HepG2 (cell line): Measurements from ENCODE around the gene LDLRAD4.

ENCODE experiments used
- CTCF ChIP-seq: sonication (generic); formaldehyde crosslinking; IDR thresholded peaks from 2 replicates; pipeline ENCODE4 v1.5.0; 2020; ENCODE audit warnings: mild to moderate bottlenecking, missing genetic modification reagents, moderate library complexity
- GATAD2A ChIP-seq: IDR thresholded peaks from 2 replicates; pipeline ENCODE4 v1.6.1; 2016
- GMEB1 ChIP-seq: sonication (generic); formaldehyde crosslinking; IDR thresholded peaks from 2 replicates; pipeline ENCODE4 v1.5.1; 2020; ENCODE audit warnings: missing genetic modification reagents, mild to moderate bottlenecking, borderline replicate concordance
- JUND ChIP-seq: sonication (generic); formaldehyde crosslinking; IDR thresholded peaks from 2 replicates; pipeline ENCODE4 v1.8.0; 2022; ENCODE audit warnings: mild to moderate bottlenecking, missing genetic modification reagents
- POLR2G ChIP-seq: fragments of 200-400 bp; formaldehyde crosslinking; IDR thresholded peaks from 2 replicates; pipeline ENCODE4 v1.6.1; 2018; ENCODE audit warnings: mild to moderate bottlenecking, low read depth, low read length, moderate library complexity
- TBX3 ChIP-seq: fragments of 450-650 bp; IDR thresholded peaks from 2 replicates; pipeline ENCODE4 v1.6.1; 2017; ENCODE audit warnings: antibody characterized with exemption, mild to moderate bottlenecking, inconsistent platforms, borderline replicate concordance
- ZBTB34 ChIP-seq: sonication (generic); formaldehyde crosslinking; IDR thresholded peaks from 2 replicates; pipeline ENCODE4 v1.8.0; 2022; ENCODE audit warnings: mild to moderate bottlenecking, missing genetic modification reagents
- ZBTB43 ChIP-seq: sonication (generic); formaldehyde crosslinking; conservative IDR thresholded peaks from 2 replicates; pipeline ENCODE4 v1.4.0; 2020; ENCODE audit warnings: missing genetic modification reagents
- ZNF18 ChIP-seq: sonication (generic); formaldehyde crosslinking; IDR thresholded peaks from 2 replicates; pipeline ENCODE4 v1.8.0; 2022; ENCODE audit warnings: mild to moderate bottlenecking, missing genetic modification reagents; ENCODE audit not compliant: insufficient replicate concordance
- ZNF275 ChIP-seq: sonication (generic); formaldehyde crosslinking; IDR thresholded peaks from 2 replicates; pipeline ENCODE4 v1.8.0; 2022; ENCODE audit warnings: missing genetic modification reagents, mild to moderate bottlenecking, inconsistent platforms, borderline replicate concordance
- ZNF333 ChIP-seq: sonication (generic); formaldehyde crosslinking; IDR thresholded peaks from 2 replicates; pipeline ENCODE4 v1.4.0; 2020; ENCODE audit warnings: mild to moderate bottlenecking, missing genetic modification reagents, borderline replicate concordance
- ZNF605 ChIP-seq: sonication (generic); formaldehyde crosslinking; IDR thresholded peaks from 2 replicates; pipeline ENCODE4 v1.8.0; 2022; ENCODE audit warnings: mild to moderate bottlenecking, missing genetic modification reagents

- no peak for TF ChIP-seq ZNF605 (CRISPR knock-in tag)
- no peak for TF ChIP-seq JUND (CRISPR knock-in tag)
- no peak for TF ChIP-seq ZNF275 (CRISPR knock-in tag)
- TF ChIP-seq GATAD2A (CRISPR knock-in tag), result no peak
- TF ChIP-seq ZBTB43 (CRISPR knock-in tag), result no peak
- TF ChIP-seq TBX3, result no peak
- no peak for TF ChIP-seq ZNF18 (CRISPR knock-in tag)
- no peak for TF ChIP-seq POLR2G
- no peak for TF ChIP-seq GMEB1 (CRISPR knock-in tag)
- TF ChIP-seq CTCF (CRISPR knock-in tag), result no peak
- TF ChIP-seq ZNF333 (CRISPR knock-in tag), result no peak
- no peak for TF ChIP-seq ZBTB34 (CRISPR knock-in tag)
Measured at GRCh38 chr18:13617826-13618515, 399.4 kb downstream of the LDLRAD4 start.
